ENCODE results near the gene POLR2C. TPM values are rescaled to one million over a fixed set of nuclear protein-coding genes. Genes with fewer than 3 reads are reported as not detected.
A peak's percentile ranks its signal among the peaks of the same experiment; 100 is the strongest.

POLR2C gene
- total RNA-seq, 1 donor from 2014 or later = 48.1 TPM

- Mint-ChIP-seq H3K4me1 (ENCODE audit: low read depth, unreplicated experiment) (peaks cover 20% of the 10 kb centered on the region), H3K4me3 (ENCODE audit: unreplicated experiment) (no peak overlapping the region), H3K9me3 (ENCODE audit: unreplicated experiment) (peaks cover 2% of the 10 kb centered on the region), H3K36me3 (ENCODE audit: unreplicated experiment) (no peaks in the 10 kb centered on the region), H3K27me3 (ENCODE audit: unreplicated experiment) (peaks cover 10% of the 10 kb centered on the region), H3K27ac (ENCODE audit: unreplicated experiment) (no peak overlapping the region)
- DNase-seq = no peak
- TF ChIP-seq CTCF (IDR thresholded peaks at IDR 0.05; ENCODE audit: partially characterized antibody, unreplicated experiment) = no peak
Measured at GRCh38 chr16:57481421-57481820, 18.9 kb downstream of the POLR2C start.

GRCh38 chr16:57482845-57483545, 20.5 kb downstream of the POLR2C start:
- Mint-ChIP-seq H3K9me3 (ENCODE audit: unreplicated experiment) (peaks cover 4% of the 10 kb centered on the region), H3K4me3 (ENCODE audit: unreplicated experiment) (no peak overlapping the region), H3K4me1 (ENCODE audit: low read depth, unreplicated experiment) (peaks cover 20% of the 10 kb centered on the region), H3K27me3 (ENCODE audit: unreplicated experiment) (peaks cover 10% of the 10 kb centered on the region), H3K36me3 (ENCODE audit: unreplicated experiment) (no peaks in the 10 kb centered on the region), H3K27ac (ENCODE audit: unreplicated experiment) (no peak overlapping the region)
- TF ChIP-seq CTCF (IDR thresholded peaks at IDR 0.05; ENCODE audit: partially characterized antibody, unreplicated experiment) = no peak
- DNase-seq = no peak

GRCh38 chr16:57483725-57484514, 21.4 kb downstream of the POLR2C start:
- no peak overlapping the region for H3K27ac Mint-ChIP-seq (ENCODE audit: unreplicated experiment)
- no peak overlapping the region for H3K4me3 Mint-ChIP-seq (ENCODE audit: unreplicated experiment)

GRCh38 chr16:57484515-57485005, 22.1 kb downstream of the POLR2C start:
- H3K27me3 Mint-ChIP-seq (ENCODE audit: unreplicated experiment) = peaks cover 5% of the 10 kb centered on the region
- H3K4me3 Mint-ChIP-seq (ENCODE audit: unreplicated experiment) = peak overlapping the region; percentile 84
- H3K27ac Mint-ChIP-seq (ENCODE audit: unreplicated experiment) = no peak overlapping the region
- H3K36me3 Mint-ChIP-seq (ENCODE audit: unreplicated experiment) = no peaks in the 10 kb centered on the region
- H3K9me3 Mint-ChIP-seq (ENCODE audit: unreplicated experiment) = peaks cover 4% of the 10 kb centered on the region
- H3K4me1 Mint-ChIP-seq (ENCODE audit: low read depth, unreplicated experiment) = peaks cover 13% of the 10 kb centered on the region
- no peak for DNase-seq
- no peak for TF ChIP-seq CTCF (IDR thresholded peaks at IDR 0.05; ENCODE audit: partially characterized antibody, unreplicated experiment)

More at GRCh38 chr16:57483725-57484514, 21.4 kb downstream of the POLR2C start:
- no peak for TF ChIP-seq CTCF (IDR thresholded peaks at IDR 0.05; ENCODE audit: partially characterized antibody, unreplicated experiment)
- Mint-ChIP-seq H3K36me3 (ENCODE audit: unreplicated experiment) (no peaks in the 10 kb centered on the region), H3K9me3 (ENCODE audit: unreplicated experiment) (peaks cover 4% of the 10 kb centered on the region), H3K4me1 (ENCODE audit: low read depth, unreplicated experiment) (peaks cover 16% of the 10 kb centered on the region), H3K27me3 (ENCODE audit: unreplicated experiment) (peaks cover 7% of the 10 kb centered on the region)
- no peak for DNase-seq
